Measurements from ENCODE around the gene PQBP1. TPM values are rescaled to one million over a fixed set of nuclear protein-coding genes. Genes with fewer than 3 reads are reported as not detected.
A peak's percentile ranks its signal among the peaks of the same experiment; 100 is the strongest.
"Not testable (repeated sequence)": the region's sequence is repeated elsewhere in the genome, so short reads cannot be mapped to it uniquely, and the experiment has no call there.

The PQBP1 gene, protein sequence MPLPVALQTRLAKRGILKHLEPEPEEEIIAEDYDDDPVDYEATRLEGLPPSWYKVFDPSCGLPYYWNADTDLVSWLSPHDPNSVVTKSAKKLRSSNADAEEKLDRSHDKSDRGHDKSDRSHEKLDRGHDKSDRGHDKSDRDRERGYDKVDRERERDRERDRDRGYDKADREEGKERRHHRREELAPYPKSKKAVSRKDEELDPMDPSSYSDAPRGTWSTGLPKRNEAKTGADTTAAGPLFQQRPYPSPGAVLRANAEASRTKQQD
- 10 to 100 TPM; 76.5 to 86.0 (median 84.2) TPM for polyA plus RNA-seq (ENCODE audit: insufficient read length in 3 of 3)
- long read RNA-seq, donor 1, transcript PQBP1-207 (7 exons, 1,020 nt): major isoform, 18 of 35 reads
- long read RNA-seq, donor 1, partial matches to known transcripts: 6 of 35 reads
- long read RNA-seq, donor 1, other reads (novel, unspliced or antisense): 0 of 35 reads
- long read RNA-seq, donor 2, transcript PQBP1-207 (7 exons, 1,020 nt): major isoform, 21 of 30 reads
- long read RNA-seq, donor 2, transcript PQBP1-216 (7 exons, 938 nt): minor isoform, 6 of 30 reads
- long read RNA-seq, donor 2, partial matches to known transcripts: 0 of 30 reads
- long read RNA-seq, donor 2, other reads (novel, unspliced or antisense): 0 of 30 reads
- long read RNA-seq, donor 3, transcript PQBP1-216 (7 exons, 938 nt): minor isoform, 5 of 30 reads
- long read RNA-seq, donor 3, transcript PQBP1-207 (7 exons, 1,020 nt): major isoform, 21 of 30 reads
- long read RNA-seq, donor 3, partial matches to known transcripts: 0 of 30 reads
- long read RNA-seq, donor 3, other reads (novel, unspliced or antisense): 0 of 30 reads
- long read RNA-seq, donor 4, transcript PQBP1-207 (7 exons, 1,020 nt): major isoform, 33 of 56 reads
- long read RNA-seq, donor 4, transcript PQBP1-216 (7 exons, 938 nt): minor isoform, 11 of 56 reads
- long read RNA-seq, donor 4, partial matches to known transcripts: 6 of 56 reads
- long read RNA-seq, donor 4, other reads (novel, unspliced or antisense): 0 of 56 reads
- long read RNA-seq, donor 5, transcript PQBP1-216 (7 exons, 938 nt): minor isoform, 8 of 28 reads
- long read RNA-seq, donor 5, transcript PQBP1-207 (7 exons, 1,020 nt): major isoform, 15 of 28 reads
- long read RNA-seq, donor 5, partial matches to known transcripts: 0 of 28 reads
- long read RNA-seq, donor 5, other reads (novel, unspliced or antisense): 0 of 28 reads
- long read RNA-seq, donor 6, transcript PQBP1-216 (7 exons, 938 nt): minor isoform, 13 of 50 reads
- long read RNA-seq, donor 6, transcript PQBP1-203 (7 exons, 1,056 nt): minor isoform, 7 of 50 reads
- long read RNA-seq, donor 6, transcript PQBP1-207 (7 exons, 1,020 nt): major isoform, 18 of 50 reads
- long read RNA-seq, donor 6, partial matches to known transcripts: 9 of 50 reads
- long read RNA-seq, donor 6, other reads (novel, unspliced or antisense): 0 of 50 reads
- long read RNA-seq, donor 7, transcript PQBP1-216 (7 exons, 938 nt): minor isoform, 5 of 46 reads
- long read RNA-seq, donor 7, transcript PQBP1-207 (7 exons, 1,020 nt): major isoform, 25 of 46 reads
- long read RNA-seq, donor 7, partial matches to known transcripts: 14 of 46 reads
- long read RNA-seq, donor 7, other reads (novel, unspliced or antisense): 0 of 46 reads
- long read RNA-seq, donor 8, transcript PQBP1-216 (7 exons, 938 nt): major isoform, 5 of 10 reads
- long read RNA-seq, donor 8, partial matches to known transcripts: 0 of 10 reads
- long read RNA-seq, donor 8, other reads (novel, unspliced or antisense): 0 of 10 reads
- long read RNA-seq, donor 9, transcript PQBP1-207 (7 exons, 1,020 nt): major isoform, 22 of 43 reads
- long read RNA-seq, donor 9, transcript PQBP1-216 (7 exons, 938 nt): minor isoform, 11 of 43 reads
- long read RNA-seq, donor 9, partial matches to known transcripts: 6 of 43 reads
- long read RNA-seq, donor 9, other reads (novel, unspliced or antisense): 0 of 43 reads
- long read RNA-seq, donor 10, transcript PQBP1-207 (7 exons, 1,020 nt): major isoform, 12 of 22 reads
- long read RNA-seq, donor 10, transcript PQBP1-216 (7 exons, 938 nt): minor isoform, 6 of 22 reads
- long read RNA-seq, donor 10, partial matches to known transcripts: 0 of 22 reads
- long read RNA-seq, donor 10, other reads (novel, unspliced or antisense): 0 of 22 reads
- long read RNA-seq, donor 11, transcript PQBP1-216 (7 exons, 938 nt): minor isoform, 5 of 16 reads
- long read RNA-seq, donor 11, transcript PQBP1-207 (7 exons, 1,020 nt): major isoform, 10 of 16 reads
- long read RNA-seq, donor 11, partial matches to known transcripts: 0 of 16 reads
- long read RNA-seq, donor 11, other reads (novel, unspliced or antisense): 0 of 16 reads
- long read RNA-seq, donor 12, transcript PQBP1-203 (7 exons, 1,056 nt): minor isoform, 8 of 53 reads
- long read RNA-seq, donor 12, transcript PQBP1-207 (7 exons, 1,020 nt): major isoform, 26 of 53 reads
- long read RNA-seq, donor 12, transcript PQBP1-216 (7 exons, 938 nt): minor isoform, 6 of 53 reads
- long read RNA-seq, donor 12, partial matches to known transcripts: 11 of 53 reads
- long read RNA-seq, donor 12, other reads (novel, unspliced or antisense): 0 of 53 reads
- long read RNA-seq, donor 13, transcript PQBP1-207 (7 exons, 1,020 nt): major isoform, 9 of 20 reads
- long read RNA-seq, donor 13, transcript PQBP1-216 (7 exons, 938 nt): minor isoform, 7 of 20 reads
- long read RNA-seq, donor 13, partial matches to known transcripts: 0 of 20 reads
- long read RNA-seq, donor 13, other reads (novel, unspliced or antisense): 0 of 20 reads
- long read RNA-seq, donor 14, transcript PQBP1-207 (7 exons, 1,020 nt): major isoform, 30 of 61 reads
- long read RNA-seq, donor 14, transcript PQBP1-216 (7 exons, 938 nt): minor isoform, 12 of 61 reads
- long read RNA-seq, donor 14, transcript PQBP1-203 (7 exons, 1,056 nt): minor isoform, 6 of 61 reads
- long read RNA-seq, donor 14, partial matches to known transcripts: 10 of 61 reads
- long read RNA-seq, donor 14, other reads (novel, unspliced or antisense): 0 of 61 reads
- long read RNA-seq, donor 15, transcript PQBP1-216 (7 exons, 938 nt): minor isoform, 10 of 57 reads
- long read RNA-seq, donor 15, transcript PQBP1-207 (7 exons, 1,020 nt): major isoform, 30 of 57 reads
- long read RNA-seq, donor 15, partial matches to known transcripts: 11 of 57 reads
- long read RNA-seq, donor 15, other reads (novel, unspliced or antisense): 0 of 57 reads
- long read RNA-seq, donor 16, transcript PQBP1-203 (7 exons, 1,056 nt): minor isoform, 5 of 57 reads
- long read RNA-seq, donor 16, transcript PQBP1-207 (7 exons, 1,020 nt): major isoform, 22 of 57 reads
- long read RNA-seq, donor 16, transcript PQBP1-216 (7 exons, 938 nt): minor isoform, 8 of 57 reads
- long read RNA-seq, donor 16, partial matches to known transcripts: 19 of 57 reads
- long read RNA-seq, donor 16, other reads (novel, unspliced or antisense): 0 of 57 reads

DNA sequence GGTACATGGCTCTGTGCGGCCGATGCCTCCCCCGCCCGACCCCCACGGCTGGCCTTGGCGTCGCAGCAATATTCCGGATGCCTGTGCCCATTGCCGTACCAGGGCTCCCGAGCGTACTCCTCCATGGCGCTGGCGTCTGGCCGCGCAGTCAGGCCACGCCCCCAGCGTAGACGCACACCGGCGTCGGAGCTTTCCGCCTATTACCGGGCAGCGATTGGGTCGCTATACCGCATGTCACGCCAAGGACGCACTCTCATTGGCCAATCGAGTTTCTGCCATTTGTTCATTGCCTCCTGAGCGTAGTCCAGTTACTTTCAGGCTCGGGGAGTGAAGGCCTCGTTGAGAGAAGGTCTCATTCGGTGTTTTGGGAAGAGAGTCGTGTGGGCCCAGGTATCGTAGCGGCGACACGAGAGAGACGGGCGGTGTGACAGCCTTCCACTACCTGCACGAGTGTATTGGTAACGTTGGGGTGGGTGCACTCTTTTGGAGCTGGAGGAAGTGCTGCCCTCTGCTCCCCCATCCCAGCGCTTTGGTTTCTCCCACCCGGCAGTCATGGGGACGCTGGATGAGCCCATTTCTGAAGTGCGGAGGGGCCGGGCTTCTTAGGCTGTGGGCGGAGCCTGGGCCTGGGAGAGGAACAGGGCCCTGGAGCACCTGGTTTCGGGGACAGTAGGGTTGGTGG is at the start of gene PQBP1, which contains the start of gene TIMM17B:
Gene PQBP1 (plus strand): TSS at position 306 of the 682 bp plus-strand sequence. CDS start 580 bp downstream, outside the sequence.
Gene TIMM17B (minus strand): TSS at position 144 of the 682 bp plus-strand sequence. CDS start 19 bp downstream, at position 125.
- DNase-seq: peak; percentile 92

DNA sequence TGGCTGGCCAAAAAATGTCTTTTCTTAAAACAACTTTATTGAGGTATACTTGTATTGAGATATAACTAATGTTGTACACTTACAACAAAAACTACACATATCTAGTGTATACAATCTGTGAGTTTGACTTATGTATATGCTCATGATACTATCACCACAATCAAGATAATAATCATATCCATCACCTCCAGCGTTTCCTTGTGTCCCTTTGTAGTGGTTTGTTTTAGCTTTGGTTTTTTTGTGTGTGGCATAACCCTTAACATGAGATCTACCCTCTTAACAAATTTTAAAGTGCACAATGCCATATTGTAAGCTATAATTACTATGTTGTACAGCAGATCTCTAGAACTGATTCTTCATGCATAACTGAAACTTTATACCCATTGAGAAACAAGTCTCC is 48.9 kb upstream of the PQBP1 start:
- DNase-seq: no peak

DNA sequence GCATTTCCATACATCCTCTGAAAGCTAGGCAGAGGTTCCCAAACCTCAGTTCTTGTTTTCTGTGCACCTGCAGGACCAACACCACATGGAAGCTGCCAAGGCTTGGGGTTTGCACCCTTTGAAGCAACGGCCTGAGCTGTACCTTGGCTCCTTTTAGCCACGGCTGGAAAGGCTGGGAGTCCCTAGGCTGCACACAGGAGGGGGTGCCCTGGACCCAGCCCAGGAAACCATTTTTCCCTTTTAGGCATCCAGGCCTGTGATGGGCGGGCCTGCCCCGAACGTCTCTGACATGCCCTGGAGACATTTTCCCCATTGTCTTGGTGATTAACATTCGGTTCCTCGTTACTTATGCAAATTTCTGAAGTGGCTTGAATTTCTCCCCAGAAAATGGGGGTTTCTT is 44.9 kb upstream of the PQBP1 start:
- DNase-seq: no peak

DNA sequence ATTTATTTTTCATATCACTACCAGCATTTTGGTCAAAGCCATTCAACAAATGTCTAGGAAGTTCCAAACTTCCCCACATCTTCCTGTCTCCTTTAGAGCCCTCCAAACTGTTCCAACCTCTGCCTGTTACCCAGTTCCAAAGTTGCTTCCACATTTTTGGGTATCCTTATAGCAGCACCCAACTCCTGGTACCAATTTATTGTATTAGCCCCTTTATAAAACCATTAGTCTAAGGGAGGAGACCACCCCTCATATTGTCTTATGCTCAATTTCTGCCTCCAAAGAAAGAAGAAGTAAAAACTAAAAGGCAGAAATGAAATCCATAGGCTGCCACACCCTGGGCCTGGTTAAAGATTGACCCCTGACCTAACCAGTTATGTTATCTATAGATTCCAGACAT is 44.2 kb upstream of the PQBP1 start:
- not testable (repeated sequence) for DNase-seq

DNA sequence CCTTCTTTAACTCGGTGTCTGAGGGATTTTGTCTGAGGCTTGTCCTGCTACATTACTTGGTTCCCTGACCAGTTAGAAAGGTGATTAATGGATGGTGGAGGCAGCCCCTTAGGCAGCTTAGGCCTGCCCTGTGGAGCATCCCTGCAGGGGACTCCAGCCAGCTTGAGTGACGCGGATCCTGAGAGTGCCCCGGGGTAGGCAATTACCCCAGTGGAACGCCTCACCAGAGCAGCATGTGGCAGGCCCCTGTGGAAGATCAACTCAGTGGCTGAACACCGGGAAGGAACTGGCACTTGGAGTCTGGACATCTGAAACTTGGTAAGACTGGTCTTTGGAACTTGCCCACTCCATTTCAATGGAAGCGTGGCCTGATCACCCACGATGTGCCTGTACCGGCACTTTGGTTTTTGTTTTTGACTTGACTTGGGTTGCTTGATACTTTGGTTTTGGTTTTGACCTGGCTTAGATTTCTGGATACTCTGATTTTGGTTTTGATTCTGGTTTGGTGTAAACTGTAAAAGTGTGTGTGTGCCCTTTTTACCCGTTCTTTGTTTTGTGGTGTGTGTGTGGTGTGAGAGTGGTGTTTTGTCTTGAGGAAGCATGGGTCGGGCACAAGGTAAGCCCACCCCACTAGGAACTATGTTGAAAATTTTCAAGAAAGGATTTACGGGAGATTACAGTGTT is 43.5 kb upstream of the PQBP1 start:
- not testable (repeated sequence) for DNase-seq

DNA sequence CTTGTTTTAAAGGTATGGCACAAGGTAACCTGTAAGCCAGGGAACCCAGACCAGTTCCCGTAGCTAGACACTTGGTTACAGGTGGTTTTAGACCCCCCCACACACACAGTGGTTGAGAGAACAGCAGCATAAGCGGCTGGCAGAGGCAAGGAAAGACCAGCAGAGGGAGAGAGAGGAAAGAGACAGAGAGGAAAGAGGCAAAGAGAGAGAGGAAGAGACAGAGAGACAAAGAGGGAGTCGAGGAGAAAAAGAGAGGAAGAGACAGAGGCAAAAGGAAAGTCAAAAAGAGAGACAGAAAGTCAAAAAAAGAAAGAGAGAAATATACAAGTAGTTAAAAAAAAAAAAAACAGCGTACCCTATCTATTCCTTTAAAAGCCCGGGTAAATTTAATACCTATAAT is 42.8 kb upstream of the PQBP1 start:
- DNase-seq: no peak

DNA sequence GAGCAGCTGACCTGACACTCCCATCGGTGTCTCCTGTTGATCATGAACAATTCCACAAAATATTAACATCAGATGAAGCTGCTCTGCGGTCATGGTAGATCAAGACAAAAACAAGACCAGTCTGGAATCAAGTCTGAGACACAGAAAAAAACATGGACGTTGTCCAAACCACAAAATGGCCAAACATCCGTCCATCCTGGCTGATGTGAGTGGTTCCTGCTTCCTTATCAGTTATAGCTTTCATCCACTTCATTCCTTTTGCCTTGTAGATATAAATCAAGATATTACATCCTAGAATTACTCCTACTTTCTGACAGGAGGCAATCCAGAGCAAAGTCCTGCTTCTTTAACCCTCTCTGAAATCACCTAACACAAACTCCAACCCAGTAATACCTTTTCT is 33.5 kb upstream of the PQBP1 start:
- DNase-seq: no peak

DNA sequence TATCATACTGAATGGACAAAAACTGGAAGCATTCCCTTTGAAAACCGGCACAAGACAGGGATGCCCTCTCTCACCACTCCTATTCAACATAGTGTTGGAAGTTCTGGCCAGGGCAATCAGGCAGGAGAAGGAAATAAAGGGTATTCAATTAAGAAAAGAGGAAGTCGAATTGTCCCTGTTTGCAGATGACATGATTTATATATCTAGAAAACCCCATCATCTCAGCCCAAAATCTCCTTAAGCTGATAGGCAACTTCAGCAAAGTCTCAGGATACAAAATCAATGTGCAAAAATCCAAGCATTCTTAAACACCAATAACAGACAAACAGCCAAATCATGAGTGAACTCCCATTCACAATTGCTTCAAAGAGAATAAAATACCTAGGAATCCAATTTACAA is 25.7 kb upstream of the PQBP1 start:
- not testable (repeated sequence) for DNase-seq

DNA sequence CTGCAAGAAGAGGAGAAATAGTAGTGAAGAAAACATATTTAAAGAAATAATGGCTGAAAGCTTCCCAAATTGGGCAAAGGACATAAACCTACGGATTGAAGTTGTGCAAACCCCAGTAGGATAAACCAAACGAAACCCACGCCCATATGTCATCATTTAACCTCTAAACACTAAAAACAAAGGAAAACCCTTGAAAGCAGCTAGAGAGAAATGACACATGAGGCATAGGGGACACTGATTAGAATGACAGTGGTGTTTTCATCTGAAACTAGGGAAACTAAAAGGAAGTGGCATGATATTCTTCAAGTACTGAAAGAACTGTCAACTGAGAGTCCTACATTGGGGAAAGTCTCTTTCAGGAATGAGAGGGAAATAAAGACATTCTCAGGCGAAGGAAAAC is 20.8 kb upstream of the PQBP1 start:
- not testable (repeated sequence) for DNase-seq

DNA sequence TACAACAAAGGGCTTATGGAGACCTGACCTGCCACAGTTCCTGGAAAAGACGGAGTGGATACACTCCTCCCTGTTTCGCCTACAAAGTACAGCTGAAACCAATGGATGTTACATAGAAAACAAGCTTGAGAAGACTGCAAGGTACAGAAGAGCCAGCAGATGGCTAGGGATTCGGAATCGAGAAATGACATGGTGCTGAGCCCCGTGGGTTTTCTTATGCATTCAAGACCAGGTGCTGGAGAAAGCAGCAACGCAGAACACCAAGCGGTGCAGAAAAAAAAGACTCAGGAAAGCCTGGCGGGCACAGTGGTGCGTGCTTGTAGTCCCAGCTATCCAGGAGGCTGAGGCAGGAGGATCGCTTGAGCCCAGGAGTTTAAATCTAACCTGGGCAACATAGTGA is 14.0 kb upstream of the PQBP1 start:
- DNase-seq: no peak

DNA sequence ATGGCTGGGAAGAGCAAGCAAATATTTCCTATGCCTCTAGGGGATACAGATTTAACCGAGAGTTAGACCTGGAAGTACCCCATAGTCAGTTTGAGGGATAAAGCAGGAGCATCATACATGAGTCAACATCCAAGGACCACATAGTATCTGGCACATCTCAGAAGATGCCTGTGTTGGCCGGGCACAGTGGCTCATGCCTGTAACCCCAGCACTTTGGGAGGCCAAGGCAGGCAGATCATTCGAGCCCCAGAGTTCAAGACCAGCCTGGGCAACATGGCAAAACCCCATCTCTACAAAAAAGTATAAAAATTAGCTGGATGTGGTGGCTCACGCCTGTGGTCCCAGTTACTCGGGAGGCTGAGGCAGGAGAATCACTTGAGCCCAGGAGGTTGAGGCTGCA is 11.1 kb upstream of the PQBP1 start:
- not testable (repeated sequence) for DNase-seq

DNA sequence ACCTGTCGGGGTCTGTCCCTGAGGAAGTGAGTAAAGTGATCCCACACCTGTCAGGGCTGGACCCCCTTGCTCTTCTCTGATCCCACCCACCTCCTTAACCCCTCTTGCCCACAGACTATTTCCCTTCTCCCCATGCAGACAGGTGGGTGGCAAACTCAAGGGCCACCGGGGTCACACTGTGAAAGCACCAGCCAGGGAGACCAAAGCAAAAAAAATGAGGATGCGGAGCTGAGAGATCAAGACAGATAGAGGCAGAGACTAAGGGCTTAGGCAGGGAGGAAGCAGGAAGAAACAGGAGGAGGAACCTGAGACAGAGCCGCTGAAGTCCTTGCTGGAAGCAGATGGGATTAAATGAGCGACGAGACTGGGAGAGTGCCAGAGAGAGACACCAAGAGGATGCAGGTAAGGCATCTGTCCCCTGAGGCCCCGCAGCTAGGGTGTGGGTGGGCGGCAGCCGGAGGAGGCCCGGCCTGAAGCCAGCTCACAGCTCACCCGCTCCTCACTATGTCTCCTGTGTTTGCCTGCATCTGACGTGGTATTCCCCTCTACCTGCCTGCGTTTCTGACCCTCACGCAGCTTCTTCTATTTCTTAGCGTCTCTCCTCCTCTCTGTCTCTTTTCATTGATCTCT is 7.3 kb upstream of the PQBP1 start:
- DNase-seq: no peak

DNA sequence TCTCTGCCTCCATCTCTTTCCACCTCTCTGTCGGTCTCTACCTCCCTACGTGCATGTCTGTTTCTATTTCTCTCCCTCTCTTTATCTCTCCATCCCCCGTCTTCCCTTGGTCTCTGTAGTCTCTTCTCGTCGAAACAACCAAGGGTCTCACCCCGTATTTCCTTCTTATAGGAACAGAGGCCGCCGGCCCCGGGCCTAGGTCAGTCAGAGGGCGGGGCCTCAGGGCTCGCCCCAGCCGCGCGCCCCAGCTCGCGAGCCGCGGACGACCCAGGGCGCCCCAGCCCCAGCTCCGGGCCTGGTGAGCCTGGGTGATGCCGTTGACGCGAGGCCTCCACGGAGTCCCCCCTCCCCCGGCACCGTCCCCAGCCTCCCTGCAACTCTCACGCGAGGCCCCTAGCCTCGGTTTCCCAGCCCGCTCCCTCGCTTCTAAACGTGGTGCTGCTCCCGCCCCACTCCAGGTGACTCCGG is 6.8 kb upstream of the PQBP1 start:
- no peak for DNase-seq

DNA sequence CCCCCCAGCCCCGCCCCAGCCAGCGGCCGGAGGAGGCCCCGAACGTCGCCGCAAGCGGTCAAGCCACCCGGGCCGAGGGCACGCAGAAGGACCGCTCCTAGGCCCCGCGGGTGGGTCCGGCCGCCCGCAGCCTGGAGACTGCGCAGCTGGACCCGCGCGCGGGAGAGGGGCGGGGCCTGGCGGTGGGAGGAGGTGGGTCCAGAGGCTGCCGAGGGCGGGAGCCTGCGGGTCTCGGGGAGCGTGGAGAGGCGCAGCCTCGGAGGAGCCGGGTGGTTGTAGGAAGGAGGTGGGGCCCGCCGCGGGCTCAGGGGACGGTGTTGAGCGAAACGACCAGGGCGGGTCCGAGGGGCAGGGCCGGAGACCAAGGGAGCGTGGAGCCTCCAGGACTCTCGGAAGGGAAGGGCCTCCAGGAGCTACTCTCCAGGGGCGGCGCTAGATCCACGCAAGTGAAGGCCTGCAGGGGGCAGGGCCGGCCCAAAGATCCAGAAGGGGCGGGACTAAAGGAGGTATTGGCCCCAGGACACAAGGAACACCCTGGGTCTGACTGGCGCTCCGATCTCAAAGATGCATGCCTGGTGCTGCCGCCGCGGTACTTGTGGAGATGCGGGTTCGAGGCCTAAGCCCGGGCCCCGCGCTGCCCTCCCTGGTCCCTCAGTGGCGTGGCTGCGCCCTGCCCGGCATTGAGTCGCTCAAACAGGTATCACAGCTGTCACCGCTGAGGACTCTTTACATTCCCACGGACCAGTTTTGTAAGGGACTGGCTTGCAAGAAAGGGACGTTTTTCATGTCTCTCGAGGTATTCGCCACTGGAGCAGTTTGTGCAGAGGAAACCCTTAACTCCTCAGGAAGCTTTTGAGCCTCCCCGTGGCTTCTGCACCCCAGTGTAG is 6.1 kb upstream of the PQBP1 start:
- peak; percentile 78 for DNase-seq
